Ishikawa (cell line): Measurements from ENCODE around the gene TNRC6A.

ENCODE experiments used
- CEBPB ChIP-seq: IDR thresholded peaks from 2 replicates; pipeline ENCODE4 v1.6.1; 2012
- CREB1 ChIP-seq: IDR thresholded peaks from 2 replicates; pipeline ENCODE4 v1.6.1; 2012; ENCODE audit warnings: low read depth
- EGR1 ChIP-seq: IDR thresholded peaks from 2 replicates; pipeline ENCODE4 v1.6.1; 2012
- EP300 ChIP-seq: IDR thresholded peaks from 2 replicates; pipeline ENCODE4 v1.6.1; 2012; ENCODE audit warnings: borderline replicate concordance
- FOXM1 ChIP-seq: IDR thresholded peaks from 2 replicates; pipeline ENCODE4 v1.6.1; 2012; ENCODE audit warnings: low read depth, borderline replicate concordance
- NFIC ChIP-seq: IDR thresholded peaks from 2 replicates; pipeline ENCODE4 v1.6.1; 2012
- RAD21 ChIP-seq: IDR thresholded peaks from 2 replicates; pipeline ENCODE4 v1.6.1; 2012; ENCODE audit warnings: low read depth
- TAF1 ChIP-seq: IDR thresholded peaks from 2 replicates; pipeline ENCODE4 v1.6.1; 2012; ENCODE audit warnings: low read depth, mild to moderate bottlenecking
- TCF12 ChIP-seq: IDR thresholded peaks from 2 replicates; pipeline ENCODE4 v1.6.1; 2012; ENCODE audit warnings: low read depth
- TEAD4 ChIP-seq: IDR thresholded peaks from 2 replicates; pipeline ENCODE4 v1.6.1; 2012
- YY1 ChIP-seq: IDR thresholded peaks from 2 replicates; pipeline ENCODE4 v1.6.1; 2012; ENCODE audit warnings: low read depth
- ZBTB7A ChIP-seq: IDR thresholded peaks from 2 replicates; pipeline ENCODE4 v1.6.1; 2012; ENCODE audit warnings: low read depth
- TF ChIP-seq, protein P1 (sequence below): IDR thresholded peaks from 2 replicates; pipeline ENCODE4 v1.6.1; 2012
- TF ChIP-seq, protein P2 (sequence below): IDR thresholded peaks from 2 replicates; pipeline ENCODE4 v1.6.1; 2012
- TF ChIP-seq, protein P3 (sequence below): IDR thresholded peaks from 2 replicates; pipeline ENCODE4 v1.6.1; 2012; ENCODE audit warnings: low read depth, mild to moderate bottlenecking

TNRC6A gene

DNA sequence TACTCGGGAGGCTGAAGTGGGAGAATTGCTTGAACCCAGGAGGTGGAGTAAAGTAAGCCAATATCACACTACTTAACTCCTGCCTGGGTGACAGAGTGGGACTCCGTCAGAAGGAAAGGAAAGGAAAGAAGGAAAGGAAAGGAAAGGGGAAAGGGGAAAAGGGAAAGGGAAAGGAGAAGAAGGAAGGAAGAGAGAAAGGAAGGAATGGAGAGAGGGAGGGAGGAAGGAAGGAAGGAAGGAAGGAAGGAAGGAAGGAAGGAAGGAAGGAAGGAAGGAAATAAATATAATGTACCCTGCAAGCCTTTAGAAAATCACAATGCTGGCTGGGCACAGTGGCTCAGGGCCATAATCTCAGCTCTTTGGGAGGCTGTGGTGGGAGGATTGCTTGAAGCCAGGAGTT is 143.6 kb downstream of the TNRC6A start:
- TF ChIP-seq TEAD4 (no peak), TCF12 (no peak), EGR1 (no peak), CEBPB (no peak)
- TF ChIP-seq, protein P1, sequence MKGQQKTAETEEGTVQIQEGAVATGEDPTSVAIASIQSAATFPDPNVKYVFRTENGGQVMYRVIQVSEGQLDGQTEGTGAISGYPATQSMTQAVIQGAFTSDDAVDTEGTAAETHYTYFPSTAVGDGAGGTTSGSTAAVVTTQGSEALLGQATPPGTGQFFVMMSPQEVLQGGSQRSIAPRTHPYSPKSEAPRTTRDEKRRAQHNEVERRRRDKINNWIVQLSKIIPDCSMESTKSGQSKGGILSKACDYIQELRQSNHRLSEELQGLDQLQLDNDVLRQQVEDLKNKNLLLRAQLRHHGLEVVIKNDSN: no peak
- TF ChIP-seq, protein P2, sequence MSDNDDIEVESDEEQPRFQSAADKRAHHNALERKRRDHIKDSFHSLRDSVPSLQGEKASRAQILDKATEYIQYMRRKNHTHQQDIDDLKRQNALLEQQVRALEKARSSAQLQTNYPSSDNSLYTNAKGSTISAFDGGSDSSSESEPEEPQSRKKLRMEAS: no peak

DNA sequence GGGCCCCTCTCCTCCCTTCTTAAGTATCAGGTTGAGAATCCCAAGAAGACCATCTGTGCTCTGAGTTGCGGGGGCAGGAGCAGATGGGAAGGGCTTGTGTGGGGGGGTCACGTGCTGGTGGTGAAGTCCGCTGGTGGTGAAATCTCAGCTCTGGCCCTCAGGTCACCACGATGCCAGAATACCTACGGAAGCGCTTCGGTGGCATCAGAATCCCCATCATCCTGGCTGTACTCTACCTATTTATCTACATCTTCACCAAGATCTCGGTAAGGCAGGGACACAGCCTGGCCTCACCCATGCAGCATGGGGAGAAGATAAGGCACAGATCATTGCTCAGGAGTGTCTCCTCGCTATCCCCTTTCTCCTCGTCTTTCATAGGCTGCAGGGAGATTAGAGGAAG is 146.0 kb downstream of the TNRC6A start:
- TF ChIP-seq CREB1 (no peak), CEBPB (no peak), TCF12 (no peak), NFIC (no peak), RAD21 (no peak), EP300 (no peak), EGR1 (no peak), FOXM1 (no peak), ZBTB7A (no peak), TAF1 (no peak), TEAD4 (no peak), YY1 (no peak)
- TF ChIP-seq, protein P2: no peak
- TF ChIP-seq, protein P3, sequence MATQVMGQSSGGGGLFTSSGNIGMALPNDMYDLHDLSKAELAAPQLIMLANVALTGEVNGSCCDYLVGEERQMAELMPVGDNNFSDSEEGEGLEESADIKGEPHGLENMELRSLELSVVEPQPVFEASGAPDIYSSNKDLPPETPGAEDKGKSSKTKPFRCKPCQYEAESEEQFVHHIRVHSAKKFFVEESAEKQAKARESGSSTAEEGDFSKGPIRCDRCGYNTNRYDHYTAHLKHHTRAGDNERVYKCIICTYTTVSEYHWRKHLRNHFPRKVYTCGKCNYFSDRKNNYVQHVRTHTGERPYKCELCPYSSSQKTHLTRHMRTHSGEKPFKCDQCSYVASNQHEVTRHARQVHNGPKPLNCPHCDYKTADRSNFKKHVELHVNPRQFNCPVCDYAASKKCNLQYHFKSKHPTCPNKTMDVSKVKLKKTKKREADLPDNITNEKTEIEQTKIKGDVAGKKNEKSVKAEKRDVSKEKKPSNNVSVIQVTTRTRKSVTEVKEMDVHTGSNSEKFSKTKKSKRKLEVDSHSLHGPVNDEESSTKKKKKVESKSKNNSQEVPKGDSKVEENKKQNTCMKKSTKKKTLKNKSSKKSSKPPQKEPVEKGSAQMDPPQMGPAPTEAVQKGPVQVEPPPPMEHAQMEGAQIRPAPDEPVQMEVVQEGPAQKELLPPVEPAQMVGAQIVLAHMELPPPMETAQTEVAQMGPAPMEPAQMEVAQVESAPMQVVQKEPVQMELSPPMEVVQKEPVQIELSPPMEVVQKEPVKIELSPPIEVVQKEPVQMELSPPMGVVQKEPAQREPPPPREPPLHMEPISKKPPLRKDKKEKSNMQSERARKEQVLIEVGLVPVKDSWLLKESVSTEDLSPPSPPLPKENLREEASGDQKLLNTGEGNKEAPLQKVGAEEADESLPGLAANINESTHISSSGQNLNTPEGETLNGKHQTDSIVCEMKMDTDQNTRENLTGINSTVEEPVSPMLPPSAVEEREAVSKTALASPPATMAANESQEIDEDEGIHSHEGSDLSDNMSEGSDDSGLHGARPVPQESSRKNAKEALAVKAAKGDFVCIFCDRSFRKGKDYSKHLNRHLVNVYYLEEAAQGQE: no peak
- TF ChIP-seq, protein P1: no peak
